Jurkat, Clone E6-1 (cell line): ENCODE measurements around the gene B9D2.
"Not testable (repeated sequence)": the region's sequence is repeated elsewhere in the genome, so short reads cannot be mapped to it uniquely, and the experiment has no call there.

Experiments
- DNase-seq: peaks from one replicate; pipeline ENCODE4 v3.0.0-alpha.2; 2011; ENCODE audit warnings: low read depth, low spot score
- H3K4me3 ChIP-seq: 2 replicates; pipeline ENCODE4 v1.5.1; 2011; ENCODE audit warnings: mild to moderate bottlenecking, low read length, control low read depth, moderate library complexity

The B9D2 gene

GRCh38 chr19:41395355-41395754 is 31.4 kb upstream of the B9D2 start:
- no peak for DNase-seq
- H3K4me3 ChIP-seq = no peak overlapping the region

- DNase-seq = no peak
- no peak overlapping the region for H3K4me3 ChIP-seq
Measured at GRCh38 chr19:41392775-41393174, 28.8 kb upstream of the B9D2 start.

- no peak overlapping the region for H3K4me3 ChIP-seq
- DNase-seq = no peak
Measured at GRCh38 chr19:41391618-41392017, 27.7 kb upstream of the B9D2 start.

- no peak for DNase-seq
- H3K4me3 ChIP-seq = no peak overlapping the region
Measured at GRCh38 chr19:41386442-41386841, 22.5 kb upstream of the B9D2 start.

GRCh38 chr19:41384351-41384750 is 20.4 kb upstream of the B9D2 start:
- DNase-seq = no peak
- no peak overlapping the region for H3K4me3 ChIP-seq

- H3K4me3 ChIP-seq, DNase-seq: not testable (repeated sequence)
Measured at GRCh38 chr19:41381536-41381935, 17.6 kb upstream of the B9D2 start.

- DNase-seq = peak; percentile 42
- H3K4me3 ChIP-seq = no peak overlapping the region
Measured at GRCh38 chr19:41377977-41378709, 14.2 kb upstream of the B9D2 start.

- no peak for DNase-seq
- no peak overlapping the region for H3K4me3 ChIP-seq
Measured at GRCh38 chr19:41376998-41377365, 13.0 kb upstream of the B9D2 start.

- H3K4me3 ChIP-seq = no peak within 1 kb of the TSS
- no peak for DNase-seq
Measured at GRCh38 chr19:41376241-41376997, 12.5 kb upstream of the B9D2 start, which contains the start of gene TMEM91. TMEM91 (plus strand) TSS chr19:41376533; CDS start chr19:41378310, 1,777 bp downstream.

GRCh38 chr19:41373993-41374392 is 10.0 kb upstream of the B9D2 start:
- no peak for DNase-seq
- H3K4me3 ChIP-seq = no peak overlapping the region

GRCh38 chr19:41372501-41372900 is 8.6 kb upstream of the B9D2 start:
- no peak for DNase-seq
- H3K4me3 ChIP-seq = no peak overlapping the region

GRCh38 chr19:41371541-41371940 is 7.6 kb upstream of the B9D2 start:
- no peak overlapping the region for H3K4me3 ChIP-seq
- DNase-seq = no peak

- not testable (repeated sequence) for H3K4me3 ChIP-seq, DNase-seq
Measured at GRCh38 chr19:41371119-41371518, 7.2 kb upstream of the B9D2 start.

- no peak overlapping the region for H3K4me3 ChIP-seq
- DNase-seq = no peak
Measured at GRCh38 chr19:41369769-41370168, 5.8 kb upstream of the B9D2 start.

- no peak overlapping the region for H3K4me3 ChIP-seq
- DNase-seq = no peak
Measured at GRCh38 chr19:41367848-41368301, 3.9 kb upstream of the B9D2 start.

GRCh38 chr19:41366089-41366488 is 2.1 kb upstream of the B9D2 start:
- DNase-seq = peak; percentile 41
- H3K4me3 ChIP-seq = no peak overlapping the region

GRCh38 chr19:41364524-41365391 is 809 bp upstream of the B9D2 start:
- peak overlapping the region; percentile 92 for H3K4me3 ChIP-seq
- no peak for DNase-seq

GRCh38 chr19:41363371-41363752 is 587 bp downstream of the B9D2 start:
- DNase-seq = no peak
- H3K4me3 ChIP-seq = peak overlapping the region; percentile 92

- H3K4me3 ChIP-seq = no peak overlapping the region
- DNase-seq = no peak
Measured at GRCh38 chr19:41362143-41362847, 1.7 kb downstream of the B9D2 start.
